ENCODE results near the gene WDR38.
"Not testable (repeated sequence)": the region's sequence is repeated elsewhere in the genome, so short reads cannot be mapped to it uniquely, and the experiment has no call there.

Gene WDR38

GRCh38 chr9:124834591-124834990 is 18.7 kb upstream of the WDR38 start:
- DNase-seq (ENCODE audit: low spot score), result no peak

DNA sequence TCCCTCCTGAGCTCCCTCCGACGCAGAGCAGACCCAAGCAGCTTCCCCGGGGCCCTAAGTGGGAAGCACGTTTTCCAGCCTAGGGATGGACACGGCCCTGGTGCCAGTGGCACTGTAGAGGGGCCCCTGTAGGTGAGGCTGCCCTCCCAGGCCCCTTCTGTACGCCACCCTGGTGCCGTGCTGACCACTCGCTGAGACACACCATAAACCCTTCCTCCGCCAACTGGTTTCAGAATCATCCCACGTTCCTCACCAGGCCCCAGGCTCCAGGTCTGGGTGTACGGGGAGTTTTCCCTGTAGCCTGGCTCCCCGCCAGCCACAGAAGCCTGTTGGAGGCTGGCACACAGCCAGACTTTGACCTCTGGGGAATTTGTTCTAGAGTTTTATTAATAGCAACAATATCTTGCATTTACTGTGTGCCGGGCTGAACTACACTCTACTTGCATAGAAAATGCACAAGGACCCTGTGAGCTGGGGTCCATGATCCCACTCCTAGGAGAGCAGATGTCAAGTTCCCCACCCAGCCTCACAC is 18.2 kb upstream of the WDR38 start:
- DNase-seq (ENCODE audit: low spot score), result no peak

DNA sequence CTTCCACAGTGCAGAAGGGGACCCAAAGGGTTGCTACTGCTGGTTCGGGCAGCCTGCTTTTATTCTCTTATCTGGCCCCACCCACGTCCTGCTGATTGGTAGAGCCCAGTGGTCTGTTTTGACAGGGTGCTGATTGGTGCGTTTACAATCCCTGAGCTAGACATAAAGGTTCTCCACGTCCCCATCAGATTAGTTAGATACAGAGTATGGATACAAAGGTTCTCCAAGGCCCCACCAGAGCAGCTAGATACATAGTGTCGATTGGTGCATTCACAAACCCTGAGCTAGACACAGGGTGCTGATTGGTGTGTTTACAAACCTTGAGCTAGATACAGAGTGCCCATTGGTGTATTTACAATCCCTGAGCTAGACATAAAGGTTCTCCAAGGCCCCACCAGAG is 15.1 kb upstream of the WDR38 start:
- not testable (repeated sequence) for DNase-seq (ENCODE audit: low spot score)

DNA sequence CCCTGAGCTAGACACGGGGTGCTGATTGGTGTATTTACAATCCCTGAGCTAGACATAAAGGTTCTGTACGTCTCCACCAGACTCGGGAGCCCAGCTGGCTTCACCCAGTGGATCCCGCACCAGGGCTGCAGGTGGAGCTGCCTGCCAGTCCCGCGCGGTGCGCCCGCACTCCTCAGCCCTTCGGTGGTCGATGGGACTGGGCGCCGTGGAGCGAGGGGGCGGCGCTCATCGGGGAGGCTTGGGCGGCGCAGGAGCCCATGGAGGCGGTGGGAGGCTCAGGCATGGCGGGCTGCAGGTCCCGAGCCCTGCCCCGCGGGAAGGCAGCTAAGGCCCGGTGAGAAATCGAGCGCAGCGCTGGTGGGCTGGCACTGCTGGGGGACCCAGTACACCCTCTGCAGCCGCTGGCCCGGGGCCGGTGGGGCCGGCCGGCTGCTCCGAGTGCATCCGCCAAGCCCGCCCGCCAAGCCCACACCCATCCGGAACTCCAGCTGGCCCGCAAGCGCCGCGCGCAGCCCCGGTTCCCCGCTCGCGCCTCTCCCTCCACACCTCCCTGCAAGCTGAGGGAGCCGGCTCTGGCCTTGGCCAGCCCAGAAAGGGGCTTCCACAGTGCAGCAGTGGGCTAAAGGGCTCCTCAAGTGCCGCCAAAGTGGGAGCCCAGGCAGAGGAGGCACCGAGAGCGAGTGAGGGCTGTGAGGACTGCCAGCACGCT is 14.5 kb upstream of the WDR38 start:
- not testable (repeated sequence) for DNase-seq (ENCODE audit: low spot score)

DNA sequence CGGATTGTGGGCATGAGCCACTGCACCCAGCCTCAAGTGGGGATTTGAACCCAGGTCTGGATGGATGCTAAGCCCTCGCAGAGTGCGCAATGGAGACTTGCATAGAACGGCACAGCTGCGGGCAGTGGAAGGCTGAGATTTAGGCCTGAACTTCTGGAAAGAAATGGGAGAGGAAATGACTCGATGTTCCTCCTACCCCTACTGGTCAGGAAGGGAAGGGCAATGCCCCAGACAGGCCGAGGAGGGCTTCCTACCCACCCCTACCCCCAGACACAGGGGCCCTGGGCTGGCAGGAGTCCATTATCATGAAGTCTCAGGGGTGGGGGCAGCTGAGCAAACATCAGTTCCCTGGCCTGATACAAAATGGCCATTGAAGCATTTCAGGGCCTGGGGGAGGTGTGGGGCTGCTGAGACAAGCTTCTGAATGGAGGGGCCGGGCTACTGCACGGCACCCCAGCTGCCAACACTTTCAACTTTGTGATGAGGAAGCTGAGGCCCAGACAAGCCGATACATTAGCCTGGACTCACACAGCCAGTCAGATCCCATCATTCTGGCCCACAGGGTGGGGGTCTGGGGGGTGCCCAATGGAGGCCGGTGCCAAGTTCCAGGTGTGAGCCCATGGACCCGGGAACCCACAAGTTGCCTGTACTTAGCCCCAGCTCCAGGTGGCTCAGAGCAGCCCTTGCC is 13.5 kb upstream of the WDR38 start:
- DNase-seq (ENCODE audit: low spot score), result no peak

- DNase-seq (ENCODE audit: low spot score), result no peak
Measured at GRCh38 chr9:124840300-124840833, 12.9 kb upstream of the WDR38 start.

DNA sequence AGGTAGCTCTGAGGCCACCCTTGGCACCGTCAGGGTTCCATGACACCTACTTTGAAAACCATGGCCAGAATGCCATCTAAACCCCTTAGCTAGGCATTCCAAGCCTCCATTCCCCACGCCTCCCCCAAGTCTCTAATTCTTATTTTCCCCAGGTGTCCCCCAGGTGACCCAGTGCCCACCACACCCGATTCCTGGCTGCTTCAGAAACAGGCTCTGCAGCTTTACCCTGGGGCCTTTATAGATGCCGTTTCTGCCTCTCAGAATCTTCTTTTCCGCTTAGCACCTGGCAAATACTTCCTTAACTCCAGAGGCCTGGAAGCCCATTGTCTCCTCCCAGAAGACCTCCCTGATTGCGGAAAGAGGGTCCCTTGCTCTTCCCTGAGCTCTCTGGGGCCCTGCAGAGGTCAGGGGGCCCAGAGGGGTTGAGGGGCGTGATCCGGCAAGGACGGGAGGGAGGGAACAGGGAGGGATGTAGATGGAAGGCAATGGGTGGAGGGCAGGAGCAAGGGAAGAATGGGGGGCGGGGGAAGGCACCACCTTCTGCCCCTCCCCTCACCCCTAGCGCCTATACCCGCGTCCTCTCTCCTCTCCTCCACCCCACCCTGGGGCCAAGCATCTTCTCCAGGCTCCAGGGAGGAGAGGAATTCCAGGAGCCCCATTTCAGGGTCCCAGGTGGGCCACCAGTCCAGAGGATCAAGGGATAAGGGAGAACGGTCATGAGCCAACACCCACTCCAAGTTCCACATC is 12.0 kb upstream of the WDR38 start:
- DNase-seq (ENCODE audit: low spot score), result no peak

DNA sequence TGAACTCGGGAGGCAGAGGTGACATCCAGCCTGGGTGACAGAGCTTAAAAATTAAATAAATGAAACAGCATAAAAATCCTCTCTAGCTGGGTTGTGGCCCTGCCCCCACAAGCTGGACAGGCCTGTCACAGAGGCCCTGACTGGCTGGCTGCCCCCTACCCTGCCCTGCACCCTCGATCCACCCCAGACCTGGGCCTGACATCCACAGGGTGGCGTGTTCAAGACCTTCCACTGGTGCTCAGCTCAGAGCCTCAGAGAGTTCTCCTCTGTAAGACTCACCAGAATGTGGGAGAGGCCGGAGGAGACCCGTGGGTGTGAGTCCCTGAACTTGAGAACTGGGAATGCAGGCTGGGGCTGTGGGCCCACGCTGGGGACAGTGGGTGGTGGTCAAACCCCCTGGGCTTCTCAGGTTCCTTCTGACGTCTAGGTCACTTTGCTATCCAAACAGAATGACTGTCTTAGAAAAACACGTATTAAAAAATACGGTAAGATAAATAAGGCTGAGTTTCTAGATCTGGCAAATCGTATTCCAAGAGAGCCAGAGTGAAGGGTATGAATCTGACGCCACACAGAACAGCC is 9.7 kb upstream of the WDR38 start:
- DNase-seq (ENCODE audit: low spot score), result no peak

DNA sequence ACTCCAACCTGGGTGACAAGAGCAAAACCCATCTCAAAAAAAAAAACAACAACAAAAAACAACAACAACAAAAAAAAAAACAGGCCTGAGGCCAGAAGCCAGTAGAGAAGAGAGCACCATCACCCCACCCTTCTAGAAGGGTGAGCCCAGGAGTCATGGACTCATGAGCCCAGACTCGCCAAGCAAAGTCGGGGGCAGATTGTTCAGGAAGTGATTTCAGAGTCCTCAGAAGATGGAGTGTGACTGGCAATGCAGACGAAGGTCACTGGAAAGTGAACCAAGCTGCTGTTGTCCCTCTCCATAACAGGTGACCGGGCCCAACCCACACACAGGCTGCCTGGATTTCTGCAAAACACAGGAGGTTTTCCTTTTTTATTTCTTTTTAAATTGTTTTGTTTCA is 9.0 kb upstream of the WDR38 start:
- no peak for DNase-seq (ENCODE audit: low spot score)

DNA sequence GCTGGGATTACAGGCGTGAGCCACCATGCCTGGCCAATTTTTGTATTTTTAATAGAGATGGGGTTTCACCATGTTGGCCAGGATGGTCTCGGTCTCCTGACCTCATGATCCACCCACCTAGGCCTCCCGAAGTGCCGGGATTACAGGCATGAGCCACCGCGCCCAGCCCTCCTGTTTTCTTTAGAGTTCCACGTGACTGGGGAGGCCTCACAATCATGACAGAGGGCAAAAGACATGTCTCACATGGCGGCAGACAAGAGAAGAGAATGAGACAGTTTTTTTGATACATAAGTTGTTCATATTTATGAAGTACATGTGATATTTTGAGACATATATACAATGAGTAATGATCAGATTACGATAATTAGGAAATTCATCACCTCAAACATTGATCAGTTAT is 6.8 kb upstream of the WDR38 start:
- not testable (repeated sequence) for DNase-seq (ENCODE audit: low spot score)

GRCh38 chr9:124846969-124847368 is 6.3 kb upstream of the WDR38 start:
- no peak for DNase-seq (ENCODE audit: low spot score)

GRCh38 chr9:124849801-124850200 is 3.5 kb upstream of the WDR38 start:
- no peak for DNase-seq (ENCODE audit: low spot score)

DNA sequence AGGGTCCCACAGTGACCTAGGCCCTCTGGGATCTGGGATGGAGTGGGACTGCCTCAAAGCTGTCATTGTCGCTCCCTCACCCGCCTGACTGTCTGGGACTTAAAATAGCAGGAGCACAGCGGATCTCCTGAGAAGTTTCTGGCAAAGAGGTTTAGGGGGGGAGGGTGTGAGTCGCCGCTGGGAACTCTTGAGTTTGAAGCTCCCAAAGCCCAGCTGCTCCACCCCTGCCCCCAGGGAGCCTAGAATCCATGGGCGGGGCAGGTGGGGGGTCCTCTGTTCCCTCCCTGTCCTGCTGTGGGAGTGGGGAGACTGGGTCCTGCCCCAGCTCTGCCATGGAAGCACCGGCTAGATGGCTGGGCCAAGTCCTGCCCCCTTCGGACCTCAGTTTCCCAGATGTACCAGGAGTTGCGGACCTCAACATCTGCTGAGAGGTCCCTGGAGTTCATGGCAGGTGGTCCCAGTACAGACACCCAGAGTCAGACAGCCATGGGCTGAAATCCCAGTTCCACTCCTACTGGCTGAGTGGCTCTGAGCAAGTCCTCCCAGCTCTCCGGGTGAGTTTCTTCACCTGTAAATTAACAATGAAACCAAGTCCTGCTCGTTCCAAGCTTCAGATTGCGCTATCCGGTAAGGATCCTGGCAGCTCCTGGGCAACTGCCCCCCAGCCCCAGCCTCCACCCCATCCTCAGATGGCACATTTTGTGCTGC is 985 bp upstream of the WDR38 start:
- DNase-seq (ENCODE audit: low spot score), result no peak

GRCh38 chr9:124853605-124854143 is 414 bp downstream of the WDR38 start:
- no peak for DNase-seq (ENCODE audit: low spot score)

GRCh38 chr9:124854161-124854560 is 901 bp downstream of the WDR38 start:
- DNase-seq (ENCODE audit: low spot score), result no peak

GRCh38 chr9:124854822-124855221 is 1.6 kb downstream of the WDR38 start:
- DNase-seq (ENCODE audit: low spot score), result no peak

DNA sequence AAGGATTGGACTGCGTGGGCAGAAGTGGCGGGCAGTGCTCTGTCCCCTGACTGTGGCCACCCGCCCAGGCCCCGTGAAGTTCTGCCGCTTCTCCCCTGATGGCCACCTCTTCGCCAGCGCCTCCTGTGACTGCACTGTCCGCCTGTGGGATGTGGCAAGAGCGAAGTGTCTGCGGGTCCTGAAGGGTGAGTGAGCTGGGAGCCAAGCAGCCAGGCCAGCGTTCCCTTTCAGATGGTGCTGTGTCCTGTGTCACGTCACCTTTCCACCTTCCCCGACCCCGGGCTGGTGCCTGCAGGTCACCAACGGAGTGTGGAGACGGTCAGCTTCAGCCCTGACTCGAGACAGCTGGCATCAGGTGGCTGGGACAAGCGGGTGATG is 2.3 kb downstream of the WDR38 start:
- DNase-seq (ENCODE audit: low spot score), result no peak

DNA sequence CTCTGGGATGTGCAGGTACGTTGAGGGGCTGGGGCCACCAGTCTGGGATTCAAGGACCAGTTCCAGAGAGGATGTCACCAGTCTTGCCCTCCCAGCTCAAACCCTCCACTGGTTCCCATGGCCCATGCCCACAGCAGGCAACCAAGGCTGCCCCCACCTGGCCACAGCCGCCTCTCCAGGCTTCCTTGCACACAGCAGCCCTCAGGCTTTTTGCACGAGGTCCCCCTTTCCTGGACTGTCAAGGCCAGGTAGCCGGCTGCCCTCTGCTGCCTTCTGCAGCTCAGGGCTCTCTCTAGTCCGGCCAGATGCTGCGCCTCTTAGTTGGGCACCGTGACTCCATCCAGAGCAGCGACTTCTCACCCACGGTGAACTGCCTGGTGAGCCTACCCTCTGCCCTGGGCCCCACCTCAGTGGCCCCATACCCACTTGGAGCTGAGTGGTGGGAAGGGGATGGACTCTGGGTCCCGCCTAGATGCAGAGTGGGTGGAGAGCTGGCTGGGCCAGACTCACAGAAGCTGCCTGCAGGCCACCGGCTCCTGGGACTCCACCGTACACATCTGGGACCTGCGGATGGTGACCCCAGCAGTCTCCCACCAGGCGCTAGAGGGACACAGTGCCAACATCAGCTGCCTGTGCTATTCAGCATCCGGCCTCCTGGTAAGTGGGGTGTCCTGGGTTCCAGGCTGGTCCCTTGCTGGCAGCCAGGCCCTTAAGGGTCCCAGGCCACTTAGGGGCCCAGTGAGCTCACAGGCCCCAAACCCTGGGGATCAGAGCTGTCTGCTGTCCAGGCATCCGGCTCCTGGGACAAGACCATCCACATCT is 2.9 kb downstream of the WDR38 start:
- no peak for DNase-seq (ENCODE audit: low spot score)

DNA sequence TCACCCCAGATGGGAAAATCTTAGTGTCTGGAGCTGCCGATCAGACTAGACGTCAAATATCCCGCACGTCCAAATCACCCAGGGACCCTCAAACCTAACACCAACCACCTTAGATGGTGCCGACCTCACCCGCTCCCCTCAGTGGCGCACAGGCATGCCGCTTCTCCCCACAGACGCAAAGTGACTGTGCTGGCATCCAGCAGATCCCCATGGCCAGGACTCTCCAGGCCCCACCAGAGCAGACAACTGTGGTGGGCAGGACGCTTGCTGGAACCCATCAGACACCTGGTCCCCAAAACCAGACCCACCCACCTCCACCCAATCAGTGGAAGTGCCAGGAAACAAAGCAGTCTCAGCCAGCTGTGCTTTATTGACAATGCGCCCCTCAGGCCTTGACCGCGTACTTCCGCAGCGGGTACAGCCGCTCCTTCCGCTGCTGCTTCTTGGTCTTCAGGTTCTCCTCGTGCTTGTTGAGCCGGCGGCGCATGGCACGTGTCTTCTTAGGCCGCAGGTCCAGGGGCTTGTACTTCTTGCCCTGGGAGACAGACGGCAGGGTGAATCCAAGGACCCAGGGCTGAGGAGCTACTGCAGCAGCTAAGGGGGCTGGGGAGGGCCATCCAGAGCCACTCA is 4.4 kb downstream of the WDR38 start:
- DNase-seq (ENCODE audit: low spot score), result no peak
